ENCODE results near the gene GYPE.
"Not testable (repeated sequence)": the region's sequence is repeated elsewhere in the genome, so short reads cannot be mapped to it uniquely, and the experiment has no call there.

Gene GYPE

DNA sequence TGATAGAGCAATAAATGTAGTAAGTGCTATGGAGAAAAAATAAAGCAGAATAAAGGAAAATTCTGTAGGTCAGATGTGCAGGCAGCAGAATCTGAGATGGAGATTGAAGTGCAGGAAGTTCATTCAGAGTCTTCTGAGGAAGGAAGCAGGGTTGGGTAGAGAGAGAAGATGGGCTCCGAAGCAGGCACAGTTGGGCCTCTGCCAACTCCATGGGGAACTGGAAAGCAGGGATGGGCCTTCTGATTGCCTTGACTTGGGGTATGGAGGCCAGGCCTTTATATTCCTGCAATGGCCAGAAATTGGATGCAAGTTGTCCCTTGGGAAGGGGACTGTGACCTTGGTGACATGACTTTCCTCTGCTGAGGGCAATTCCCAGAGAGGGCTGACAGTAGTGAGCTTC is 42.6 kb downstream of the GYPE start:
- not testable (repeated sequence) for DNase-seq

DNA sequence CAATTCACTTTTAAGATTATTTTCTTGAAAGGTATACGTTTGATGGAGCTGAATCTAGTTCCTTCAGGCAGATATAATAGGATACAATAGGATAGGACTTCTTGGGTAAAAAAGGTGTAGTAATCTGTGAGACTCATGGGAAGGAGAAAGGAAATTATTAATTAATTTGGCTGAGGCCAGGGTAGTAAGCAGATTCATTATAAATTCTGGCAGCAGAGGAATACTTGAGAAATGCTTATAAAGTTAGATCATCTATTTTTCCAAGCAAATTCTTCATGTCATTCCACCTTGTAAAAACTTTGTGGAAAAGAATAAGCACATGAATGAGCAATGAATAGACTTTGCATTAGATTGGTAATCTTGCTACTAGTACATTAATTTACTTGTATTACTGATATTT is 46.9 kb downstream of the GYPE start:
- DNase-seq, result no peak

DNA sequence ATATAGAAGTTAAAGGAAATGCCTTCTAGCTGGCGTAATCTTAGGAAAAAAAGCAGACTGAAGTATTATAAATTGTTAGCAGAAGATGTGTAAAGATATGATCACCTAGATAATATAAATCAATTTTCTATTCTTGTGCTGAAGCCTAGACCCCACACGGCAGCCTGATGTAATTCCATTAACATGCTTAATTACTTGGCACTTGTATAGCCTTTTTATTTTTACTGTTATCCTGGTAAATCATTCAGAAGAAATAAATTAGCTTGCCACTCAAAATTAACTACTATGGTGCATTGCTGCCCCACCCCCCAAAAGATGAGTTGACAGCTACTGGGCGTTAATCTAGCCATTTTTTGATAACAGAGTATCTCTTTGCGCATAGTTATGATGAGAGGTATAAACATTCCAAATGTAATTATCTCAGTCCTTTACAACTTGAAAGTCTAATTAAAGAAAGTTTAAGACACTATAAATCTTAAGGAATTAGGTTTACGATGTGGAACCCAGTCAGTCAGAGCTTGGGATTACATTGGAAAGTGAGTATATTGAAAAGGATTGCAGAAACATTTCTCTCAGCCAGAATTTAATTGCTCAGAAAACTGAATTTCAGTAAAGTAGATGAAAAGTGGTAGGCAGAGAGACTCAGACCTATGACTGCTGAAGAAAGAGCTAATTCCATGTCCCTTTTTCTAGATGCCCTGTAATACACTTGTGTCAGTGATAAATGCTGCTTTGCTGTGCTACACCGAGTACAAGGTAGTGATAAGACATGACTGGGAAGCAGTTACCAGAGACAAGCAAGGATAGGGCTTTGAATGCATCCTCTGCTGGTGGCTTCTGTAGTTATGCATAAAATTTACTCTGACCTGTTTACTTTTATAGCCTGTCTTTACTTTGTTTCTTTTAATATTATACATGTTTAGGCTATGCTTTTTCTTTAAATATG is 47.7 kb downstream of the GYPE start:
- DNase-seq, result not testable (repeated sequence)

DNA sequence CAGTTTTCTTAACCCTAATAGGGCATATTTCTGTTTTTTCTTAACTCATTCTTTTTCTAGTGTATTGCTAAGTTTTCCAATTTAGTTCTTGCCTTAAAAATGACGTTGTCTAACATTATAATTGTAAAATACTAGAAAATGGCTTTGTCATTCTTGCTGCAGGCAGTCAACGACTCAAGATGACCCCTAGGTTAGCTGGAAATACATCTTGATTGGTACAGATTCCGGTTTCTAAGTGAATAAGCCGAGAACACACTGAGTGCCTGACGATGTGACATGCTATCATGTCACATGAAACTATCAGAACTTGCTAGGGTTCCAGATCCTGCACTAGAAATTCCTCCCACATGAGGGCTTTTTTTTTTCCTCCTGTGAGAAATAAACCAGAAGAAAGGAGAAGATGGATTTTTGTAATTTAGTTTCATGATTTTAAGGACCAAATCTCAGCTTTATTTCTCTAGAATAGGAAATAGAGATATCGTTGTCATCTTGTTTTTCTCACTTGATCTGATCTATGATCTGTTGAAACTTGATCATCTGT is 49.3 kb downstream of the GYPE start:
- DNase-seq, result not testable (repeated sequence)

DNA sequence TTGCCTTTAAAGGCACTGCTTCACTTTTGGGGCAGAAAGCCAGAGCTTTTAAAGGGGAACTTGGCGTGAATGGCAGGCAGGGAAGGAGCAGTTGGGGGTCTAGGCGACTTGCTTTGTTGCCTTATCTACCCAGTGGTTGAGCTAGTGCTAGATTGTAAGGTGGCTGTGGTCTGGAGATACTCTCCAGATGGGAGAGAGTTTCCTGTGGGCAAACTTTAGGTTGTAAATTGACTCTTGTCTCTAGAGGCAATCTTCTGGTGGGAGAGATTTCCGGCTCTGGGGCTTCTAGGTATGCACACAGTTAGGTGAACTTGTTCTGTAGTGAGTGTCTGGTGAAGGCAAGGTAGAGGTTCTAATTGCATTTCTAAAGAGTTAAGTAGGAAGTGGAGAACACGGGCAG is 50.7 kb downstream of the GYPE start:
- DNase-seq, result not testable (repeated sequence)

DNA sequence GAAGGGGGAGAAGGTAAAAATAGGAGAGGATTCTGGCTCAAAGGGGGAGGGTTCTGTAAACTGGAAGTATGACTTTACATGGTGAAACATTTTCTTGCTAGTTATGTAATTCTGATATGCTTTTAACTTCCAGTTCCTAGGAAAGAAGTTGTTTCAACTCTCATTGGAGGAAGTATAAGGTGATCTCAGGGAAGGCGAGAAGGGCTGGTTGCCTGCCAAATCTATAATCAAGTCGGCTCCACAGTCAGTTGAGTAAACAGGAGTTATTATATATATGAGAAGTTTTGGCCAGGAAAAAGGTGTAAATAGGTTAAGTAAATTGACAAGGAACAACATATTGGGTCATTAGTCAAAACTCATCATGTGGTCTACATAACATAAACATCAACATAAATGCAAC is 56.1 kb downstream of the GYPE start:
- not testable (repeated sequence) for DNase-seq

DNA sequence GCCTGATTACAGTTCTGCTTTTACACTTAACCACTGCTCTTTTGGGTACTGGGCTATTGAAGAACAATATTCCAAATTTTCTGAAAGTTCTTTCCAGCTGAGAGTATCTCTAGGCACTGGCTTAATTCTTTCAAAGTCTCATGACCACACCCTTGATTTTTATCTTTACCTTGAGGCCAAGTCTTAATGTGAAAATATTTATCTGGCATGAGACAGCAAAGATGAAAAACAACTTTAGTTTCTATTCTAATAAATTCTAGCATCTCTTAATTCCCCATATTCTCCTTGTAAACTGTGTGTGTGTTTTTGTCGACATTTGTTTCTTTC is 61.9 kb downstream of the GYPE start:
- DNase-seq, result not testable (repeated sequence)

DNA sequence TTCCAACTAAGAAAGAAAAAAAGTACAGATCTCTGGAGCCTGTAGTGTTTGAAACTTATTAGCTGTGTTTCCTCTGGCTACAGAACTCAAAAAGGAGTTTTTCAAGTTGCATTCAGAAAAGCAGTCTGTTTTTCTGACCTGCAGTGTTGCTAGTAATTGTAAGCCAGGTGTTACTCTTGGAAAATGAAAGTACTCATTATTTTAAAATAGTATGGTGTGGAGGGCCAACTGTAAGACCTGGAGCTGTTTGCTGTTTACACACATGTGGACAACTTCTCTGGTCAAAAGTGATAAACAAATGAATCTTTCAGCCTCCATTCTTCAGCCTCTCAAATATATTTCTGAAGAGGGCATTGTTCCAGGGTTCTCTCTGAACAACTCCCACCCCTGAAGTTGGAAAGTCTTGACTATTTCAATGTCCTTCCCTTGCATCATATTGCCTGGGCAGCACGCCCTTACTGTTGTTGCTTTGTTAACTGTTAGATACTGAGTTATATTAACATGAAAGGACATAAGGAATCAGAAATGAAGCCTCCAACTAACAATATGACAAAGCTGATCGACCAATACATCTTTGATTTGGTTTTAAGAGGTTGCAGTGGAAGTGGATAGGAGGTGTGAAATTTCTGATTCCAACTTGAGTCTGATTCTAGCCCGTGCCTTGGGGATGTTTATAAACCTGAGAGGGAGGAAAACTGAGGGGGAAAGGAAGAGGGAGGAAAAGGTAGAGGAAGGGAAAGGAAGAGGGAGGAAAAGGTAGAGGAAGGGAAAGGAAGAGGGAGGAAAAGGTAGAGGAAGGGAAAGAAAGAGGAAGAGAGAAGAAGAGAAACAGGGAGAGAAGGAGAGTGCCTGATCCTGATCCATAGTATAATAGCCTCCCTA is 62.5 kb downstream of the GYPE start:
- DNase-seq, result not testable (repeated sequence)

DNA sequence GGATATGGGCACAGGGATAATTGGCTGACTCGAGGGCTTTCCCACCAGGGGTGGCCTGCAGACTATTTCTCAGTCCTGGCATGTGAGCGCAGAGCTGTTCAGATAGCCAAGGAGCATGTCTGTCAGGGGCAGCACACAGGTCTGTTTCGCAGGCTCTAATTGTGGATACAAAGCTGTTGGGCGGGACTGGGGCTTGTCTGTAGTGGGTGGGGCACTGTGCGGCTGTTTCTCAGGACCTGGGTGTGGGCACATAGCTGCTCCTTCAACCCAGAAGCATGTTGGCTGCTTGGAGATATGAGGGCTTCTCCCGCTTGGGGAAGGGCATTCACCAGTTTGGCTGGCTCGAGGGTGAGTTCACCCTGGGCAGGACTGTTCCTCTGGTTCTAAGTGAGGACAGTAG is 65.9 kb downstream of the GYPE start:
- not testable (repeated sequence) for DNase-seq

DNA sequence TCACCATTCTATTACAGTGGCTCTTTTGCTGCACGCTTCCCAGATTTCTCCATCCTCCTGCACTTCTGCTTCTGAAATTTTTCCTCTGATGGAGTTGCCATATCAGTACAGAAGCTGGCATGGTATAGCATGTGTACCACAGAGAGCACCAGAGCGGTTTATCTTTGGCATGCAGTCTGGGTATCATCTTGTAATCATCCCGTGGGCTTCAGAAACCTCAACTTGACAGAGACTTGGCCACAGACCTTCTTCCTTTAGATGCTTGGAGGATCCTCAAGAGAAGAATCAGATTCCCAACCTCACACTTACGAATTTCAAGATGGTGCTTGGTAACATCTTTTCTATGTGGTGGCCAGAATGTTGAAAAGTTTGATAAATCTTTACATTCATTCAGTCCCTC is 71.2 kb downstream of the GYPE start:
- DNase-seq, result not testable (repeated sequence)

DNA sequence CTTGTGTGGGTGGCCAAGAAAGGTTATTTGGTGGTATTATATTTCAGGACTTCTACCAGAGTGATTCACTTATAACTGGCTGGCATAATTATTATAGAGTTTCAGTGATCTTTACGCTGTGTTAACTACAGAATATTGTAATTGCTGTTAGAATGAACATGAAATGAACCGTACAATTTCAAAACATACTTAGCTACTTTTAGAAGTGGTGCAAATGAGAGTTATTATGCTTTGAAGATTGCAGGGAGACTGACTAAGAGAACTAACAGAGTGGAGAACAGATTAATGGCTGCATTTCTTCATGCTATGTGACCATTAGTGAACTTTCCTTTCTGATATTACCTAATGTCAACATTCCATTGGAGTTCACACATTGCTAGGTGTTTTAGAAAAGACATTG is 71.7 kb downstream of the GYPE start:
- not testable (repeated sequence) for DNase-seq

DNA sequence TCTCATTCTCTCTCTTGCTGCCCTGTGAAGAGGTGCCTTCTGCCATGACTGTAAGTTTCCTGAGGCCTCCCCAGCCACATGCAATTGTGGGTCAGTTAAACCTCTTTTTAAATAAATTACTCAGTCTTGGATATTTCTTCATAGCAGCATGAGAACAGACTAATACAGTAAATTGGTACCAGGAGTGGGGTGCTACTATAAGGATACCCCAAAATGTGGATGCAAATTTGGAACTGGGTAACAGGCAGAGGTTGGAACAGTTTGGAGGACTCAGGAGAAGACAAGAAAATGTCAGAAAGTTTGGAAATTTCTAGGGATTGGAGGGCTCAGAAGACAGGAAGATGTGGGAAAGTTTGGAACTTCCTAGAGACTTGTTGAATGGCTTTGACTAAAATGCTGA is 74.8 kb downstream of the GYPE start:
- DNase-seq, result not testable (repeated sequence)

DNA sequence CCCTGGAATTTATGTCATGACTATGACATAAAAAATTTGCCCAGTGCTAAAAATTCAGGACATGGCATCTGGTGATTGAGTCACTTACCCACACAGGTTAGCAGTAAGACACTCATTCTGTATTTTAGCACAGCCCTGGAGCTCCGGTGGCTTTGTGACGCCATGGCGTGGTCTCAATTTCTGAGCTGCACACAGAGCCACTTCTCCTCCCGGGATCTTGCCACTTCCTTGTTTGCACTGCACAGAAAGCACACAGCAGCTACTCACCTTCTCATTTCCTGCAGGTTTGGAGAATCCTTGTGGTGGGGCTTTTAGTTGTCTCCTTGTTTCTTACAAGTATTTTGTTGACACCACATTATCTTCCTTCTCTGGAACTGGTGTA is 76.1 kb downstream of the GYPE start:
- DNase-seq, result not testable (repeated sequence)
